Measurements from ENCODE around the gene ZSCAN26. TPM values are rescaled to one million over a fixed set of nuclear protein-coding genes. Genes with fewer than 3 reads are reported as not detected.
A peak's percentile ranks its signal among the peaks of the same experiment; 100 is the strongest.

Gene ZSCAN26
- total and polyA plus RNA-seq, 2 of the 8 experiments (the other 6 are each of a cell fraction or from before 2014, with no cell fraction given): 7.0 to 8.5 TPM

DNA sequence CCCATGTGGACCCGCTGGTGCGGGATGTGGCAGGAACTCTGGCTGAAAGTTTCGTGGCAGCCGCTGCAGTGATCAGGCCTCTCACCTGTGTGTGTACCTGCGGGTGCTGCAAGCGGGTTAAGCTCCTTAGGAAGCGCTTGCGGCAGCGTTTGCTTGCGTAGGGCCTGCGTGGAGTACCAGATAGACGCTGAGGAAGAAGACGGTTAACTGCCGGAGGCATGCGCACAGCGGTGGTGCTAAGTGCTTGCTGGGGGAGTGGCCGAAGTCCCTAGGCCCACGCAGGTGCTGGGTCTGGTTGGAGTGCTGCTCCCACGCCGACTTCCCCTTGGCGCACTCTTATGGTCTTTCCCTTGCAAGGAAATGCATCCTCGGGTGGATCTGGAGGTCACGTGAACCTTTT lies 46.0 kb downstream of the ZSCAN26 start:
- no peak overlapping the region for H4K5ac ChIP-seq (ENCODE audit: insufficient read length, low read depth, low read length)
- H2AK5ac ChIP-seq (ENCODE audit: low read depth, low read length): no peak overlapping the region
- H3K27me3 ChIP-seq (replicated peaks in 1 of 4; ENCODE audit: control insufficient read depth in 3 of 4, extremely low read depth in 1 of 4, insufficient read depth in 3 of 4, low read length in 3 of 4): no peaks in the 10 kb centered on the region
- no peak overlapping the region for H3K4me2 ChIP-seq (ENCODE audit: insufficient read depth in 1 of 2, low read depth in 2 of 2, low read length in 2 of 2)
- WGBS, 2 experiments (ENCODE audit: extremely low coverage in 1 of 2, insufficient coverage in 1 of 2, insufficient read length in 1 of 2, insufficient replicate concordance in 2 of 2, low coverage in 1 of 2, low lambda C conversion rate in 2 of 2, missing lambda C conversion rate in 1 of 2): 84% methylated on average over 23 of the region's 23 CpGs; no CpG with 5 or more reads in 1 of the 2 experiments
- no peak overlapping the region; the same call in 1 of the 2 replicates for H4K8ac ChIP-seq (ENCODE audit: extremely low read depth, insufficient read depth, low read length)
- H3K56ac ChIP-seq (replicated peaks; ENCODE audit: insufficient read length, low read depth, low read length): no peak overlapping the region
- no peak overlapping the region for H3K4me3 ChIP-seq (ENCODE audit: extremely low read depth in 1 of 4, insufficient read depth in 2 of 4, low read depth in 3 of 4, low read length in 4 of 4)
- ChIA-PET CTCF (ENCODE audit: partially characterized antibody) (interaction anchor here (0.6 to 4.3 kb wide), 2 partner anchors 30 to 43 kb away, joined by 3 to 13 read pairs; no protein-coding TSS in a partner anchor), POLR2A (ENCODE audit: partially characterized antibody) (interaction anchor here (2.0 kb wide), 1 partner anchor 30 kb away, joined by 6 read pairs; no protein-coding TSS in a partner anchor)
- H2BK20ac ChIP-seq (ENCODE audit: low read length): no peak overlapping the region
- H3K23me2 ChIP-seq (ENCODE audit: low read depth, low read length): no peaks in the 10 kb centered on the region; the same call in 1 of the 2 replicates
- no peak overlapping the region for H2AFZ ChIP-seq (ENCODE audit: low read length)
- H4K20me1 ChIP-seq (replicated peaks in 1 of 2; ENCODE audit: control insufficient read depth in 1 of 2, insufficient read depth in 2 of 2, low read length in 2 of 2): no peaks in the 10 kb centered on the region
- peaks cover 0 to 1% (median 0%) of the 10 kb centered on the region in 4 experiments; a peak in 4 of 7 replicates for H3K4me1 ChIP-seq (replicated peaks in 1 of 4; ENCODE audit: control insufficient read depth in 3 of 4, insufficient read depth in 4 of 4, low read length in 3 of 4)
- H3K9me3 ChIP-seq (ENCODE audit: insufficient read depth in 2 of 2, low read depth in 1 of 2, low read length in 1 of 2): no peaks in the 10 kb centered on the region
- no peak overlapping the region for H3K18ac ChIP-seq (ENCODE audit: extremely low read depth, low read length)
- no peak overlapping the region for H2BK5ac ChIP-seq (ENCODE audit: low read depth, low read length)
- H3K79me2 ChIP-seq (ENCODE audit: control insufficient read depth in 1 of 2, insufficient read depth in 2 of 2, low read length in 2 of 2): no peaks in the 10 kb centered on the region
- H3K36me3 ChIP-seq (ENCODE audit: control insufficient read depth in 2 of 4, insufficient read depth in 4 of 4, low read length in 3 of 4): peaks cover 0 to 2% (median 0%) of the 10 kb centered on the region in 4 experiments; a peak in 1 of 8 replicates
- no peak for DNase-seq (ENCODE audit: low read depth in 1 of 2, low spot score in 2 of 2)
- no peak overlapping the region for H2BK12ac ChIP-seq (ENCODE audit: low read depth, low read length)
- 0 out of 2 replicates have a peak overlapping the region, but pooled peaks have one; percentile 31 for H2BK15ac ChIP-seq (ENCODE audit: low read length)
- H3K14ac ChIP-seq (ENCODE audit: insufficient read length): no peak overlapping the region
- H3K23ac ChIP-seq (ENCODE audit: insufficient read length): no peak overlapping the region
- no peaks in the 10 kb centered on the region for H3K79me1 ChIP-seq (ENCODE audit: low read depth, low read length)
- no peak overlapping the region for H2BK120ac ChIP-seq (replicated peaks; ENCODE audit: low read depth, low read length)
- H3K4ac ChIP-seq (replicated peaks; ENCODE audit: insufficient read length, low read depth, low read length): no peak overlapping the region
- no peak for FAIRE-seq
- H3K9ac ChIP-seq (replicated peaks in 1 of 4; ENCODE audit: extremely low read depth in 1 of 4, low read depth in 3 of 4, low read length in 3 of 4): no peak overlapping the region
- H4K91ac ChIP-seq (replicated peaks; ENCODE audit: insufficient read length, low read length): no peak overlapping the region
- H3K27ac ChIP-seq (ENCODE audit: low read depth, low read length): no peak overlapping the region; the same call in 1 of the 2 replicates
- TF ChIP-seq SAP30 (IDR thresholded peaks at IDR 0.05; ENCODE audit: insufficient read depth, insufficient replicate concordance, low read length) (no peak), MAFK (IDR thresholded peaks at IDR 0.05; ENCODE audit: low read depth, low read length) (no peak), SP2 (IDR thresholded peaks at IDR 0.05; ENCODE audit: low read length) (no peak), SIN3A (conservative IDR thresholded peaks at IDR 0.05 in 1 of 2, IDR thresholded peaks at IDR 0.05 in 1 of 2; ENCODE audit: low read depth in 1 of 2, low read length in 2 of 2) (no peak), TCF12 (IDR thresholded peaks at IDR 0.05; ENCODE audit: low read depth, low read length) (no peak), KDM4A (IDR thresholded peaks at IDR 0.05; ENCODE audit: low read depth, low read length, severe bottlenecking) (no peak), EGR1 (IDR thresholded peaks at IDR 0.05; ENCODE audit: borderline replicate concordance, low read depth, low read length) (no peak), BCL11A (IDR thresholded peaks at IDR 0.05; ENCODE audit: low read depth in 2 of 2, low read length in 2 of 2) (no peak), CHD1 (IDR thresholded peaks at IDR 0.05; ENCODE audit: low read depth, low read length) (no peak), POLR2A (IDR thresholded peaks at IDR 0.05; ENCODE audit: control extremely low read depth in 1 of 2, low read depth in 2 of 2, low read length in 2 of 2) (no peak), POU5F1 (IDR thresholded peaks at IDR 0.05; ENCODE audit: low read depth, low read length) (no peak), YY1 (IDR thresholded peaks at IDR 0.05; ENCODE audit: low read depth, low read length) (no peak), CHD2 (IDR thresholded peaks at IDR 0.05; ENCODE audit: low read length) (no peak), TAF1 (IDR thresholded peaks at IDR 0.05; ENCODE audit: low read depth, low read length) (no peak), SP4 (IDR thresholded peaks at IDR 0.05; ENCODE audit: low read length) (no peak)
